Measurements from ENCODE around the gene STK38.
"Not testable (repeated sequence)": the region's sequence is repeated elsewhere in the genome, so short reads cannot be mapped to it uniquely, and the experiment has no call there.

Gene STK38

GRCh38 chr6:36546920-36547645 is at the start of gene STK38:
Gene STK38 (minus strand): TSS chr6:36547479. CDS start chr6:36540202, 7,277 bp downstream.
- peak; percentile 90 for DNase-seq

GRCh38 chr6:36596356-36596755 is 49.1 kb upstream of the STK38 start:
- no peak for DNase-seq

- peak; percentile 8 for DNase-seq
These were observed 47.8 kb upstream of the STK38 start for GRCh38 chr6:36594816-36595643.

GRCh38 chr6:36594029-36594815 is 46.9 kb upstream of the STK38 start, which contains the start of gene SRSF3:
Gene SRSF3 (plus strand): TSS chr6:36594362. CDS start chr6:36596763, 2,401 bp downstream.
- DNase-seq, result peak; percentile 94

GRCh38 chr6:36593569-36594028 is 46.3 kb upstream of the STK38 start:
- peak; percentile 48 for DNase-seq

- no peak for DNase-seq
These were observed 45.0 kb upstream of the STK38 start for GRCh38 chr6:36592221-36592655.

GRCh38 chr6:36590237-36590636 is 43.0 kb upstream of the STK38 start:
- no peak for DNase-seq

GRCh38 chr6:36589025-36589400 is 41.7 kb upstream of the STK38 start:
- not testable (repeated sequence) for DNase-seq

GRCh38 chr6:36586606-36587005 is 39.3 kb upstream of the STK38 start:
- DNase-seq, result no peak

- no peak for DNase-seq
These were observed 34.4 kb upstream of the STK38 start for GRCh38 chr6:36581716-36582115.

GRCh38 chr6:36580184-36580526 is 32.9 kb upstream of the STK38 start:
- no peak for DNase-seq

- DNase-seq, result no peak
These were observed 31.2 kb upstream of the STK38 start for GRCh38 chr6:36578431-36578830.

- DNase-seq, result no peak
These were observed 30.8 kb upstream of the STK38 start for GRCh38 chr6:36578030-36578429.

GRCh38 chr6:36577301-36577700 is 30.0 kb upstream of the STK38 start:
- no peak for DNase-seq

- DNase-seq, result no peak
These were observed 29.3 kb upstream of the STK38 start for GRCh38 chr6:36576578-36576977.

GRCh38 chr6:36574679-36575078 is 27.4 kb upstream of the STK38 start:
- no peak for DNase-seq

- not testable (repeated sequence) for DNase-seq
These were observed 25.4 kb upstream of the STK38 start for GRCh38 chr6:36572353-36573311.

GRCh38 chr6:36571122-36572043 is 24.1 kb upstream of the STK38 start:
- no peak for DNase-seq

- no peak for DNase-seq
These were observed 23.0 kb upstream of the STK38 start for GRCh38 chr6:36570264-36570663.

- no peak for DNase-seq
These were observed 19.2 kb upstream of the STK38 start for GRCh38 chr6:36566418-36566905.

- DNase-seq, result no peak
These were observed 16.6 kb upstream of the STK38 start for GRCh38 chr6:36563928-36564284.
